Astrocyte (in vitro differentiated cells and primary cell): ENCODE measurements around the gene PPP1R3E. TPM values are rescaled to one million over a fixed set of nuclear protein-coding genes. Genes with fewer than 3 reads are reported as not detected.
"Not testable (repeated sequence)": the region's sequence is repeated elsewhere in the genome, so short reads cannot be mapped to it uniquely, and the experiment has no call there.

Source experiments
- DNase-seq: peaks from one replicate; pipeline ENCODE4 v3.0.0-alpha.2; 2010; ENCODE audit warnings: low read depth
- FAIRE-seq: peaks from 2 replicates; lab custom pipeline; 2011; peaks lifted over from hg19 to GRCh38; lab: Jason Lieb, UNC
- H2AFZ ChIP-seq: 2 replicates; pipeline ENCODE4 v1.6.0; 2012; ENCODE audit warnings: low read depth, low read length, inconsistent platforms
- H3K27ac ChIP-seq: 2 replicates; pipeline ENCODE4 v1.5.1; 2011; ENCODE audit warnings: low read depth, low read length, inconsistent platforms
- H3K27me3 ChIP-seq: 2 replicates; pipeline ENCODE4 v1.6.0; 2011; ENCODE audit warnings: low read length, inconsistent platforms; ENCODE audit not compliant: insufficient read depth
- H3K36me3 ChIP-seq: 2 replicates; pipeline ENCODE4 v1.5.1; 2011; ENCODE audit warnings: low read length, inconsistent platforms; ENCODE audit not compliant: insufficient read depth
- H3K4me1 ChIP-seq: 2 replicates; pipeline ENCODE4 v1.5.1; 2011; ENCODE audit warnings: low read length, inconsistent platforms; ENCODE audit not compliant: insufficient read depth
- H3K4me2 ChIP-seq: 2 replicates; pipeline ENCODE4 v1.6.0; 2012; ENCODE audit warnings: low read length, inconsistent platforms
- H3K4me3 ChIP-seq: 2 replicates; pipeline ENCODE4 v1.5.1; 2011; ENCODE audit warnings: low read depth, mild to moderate bottlenecking, low read length, inconsistent platforms; ENCODE audit not compliant: insufficient read depth
- H3K79me2 ChIP-seq: 2 replicates; pipeline ENCODE4 v1.6.0; 2012; ENCODE audit warnings: mild to moderate bottlenecking, low read length, inconsistent platforms; ENCODE audit not compliant: insufficient read depth
- H3K9ac ChIP-seq: 2 replicates; pipeline ENCODE4 v1.6.0; 2012; ENCODE audit warnings: mild to moderate bottlenecking, low read length, inconsistent platforms
- H3K9me3 ChIP-seq: 2 replicates; pipeline ENCODE4 v1.5.1; 2012; ENCODE audit warnings: low read depth, mild to moderate bottlenecking, low read length, inconsistent platforms; ENCODE audit not compliant: insufficient read depth
- H4K20me1 ChIP-seq: 2 replicates; pipeline ENCODE4 v1.6.0; 2012; ENCODE audit warnings: low read length, inconsistent platforms; ENCODE audit not compliant: insufficient read depth
- H3K27ac Mint-ChIP-seq: one replicate; pipeline ENCODE4 v1.8.0; 2021; ENCODE audit warnings: mild to moderate bottlenecking, mixed read lengths; ENCODE audit not compliant: unreplicated experiment
- H3K27me3 Mint-ChIP-seq: one replicate; pipeline ENCODE4 v1.8.0; 2021; ENCODE audit warnings: low read depth, mixed read lengths; ENCODE audit not compliant: unreplicated experiment
- H3K36me3 Mint-ChIP-seq: one replicate; pipeline ENCODE4 v1.8.0; 2021; ENCODE audit warnings: low read depth, mixed read lengths; ENCODE audit not compliant: unreplicated experiment
- H3K4me1 Mint-ChIP-seq: one replicate; pipeline ENCODE4 v1.8.0; 2021; ENCODE audit warnings: low read depth, mixed read lengths; ENCODE audit not compliant: unreplicated experiment
- H3K4me3 Mint-ChIP-seq: one replicate; pipeline ENCODE4 v1.8.0; 2021; ENCODE audit warnings: mild to moderate bottlenecking, moderate library complexity, mixed read lengths; ENCODE audit not compliant: unreplicated experiment
- H3K9me3 Mint-ChIP-seq: one replicate; pipeline ENCODE4 v1.8.0; 2021; ENCODE audit warnings: mild to moderate bottlenecking, mixed read lengths; ENCODE audit not compliant: unreplicated experiment
- CTCF ChIP-seq: IDR thresholded peaks from 2 replicates; pipeline ENCODE4 v1.5.1; 2011; ENCODE audit warnings: low read depth, mild to moderate bottlenecking, inconsistent platforms, low read length, moderate library complexity; ENCODE audit not compliant: insufficient read depth
- EZH2 ChIP-seq: IDR thresholded peaks from 2 replicates; pipeline ENCODE4 v1.6.1; 2012; ENCODE audit warnings: mild to moderate bottlenecking, low read length, inconsistent platforms; ENCODE audit not compliant: insufficient read depth
- total RNA-seq: library from RNA; stranded (reverse); gene quantifications from 2 replicates; pipeline ENCODE4 v1.2.1, GENCODE V29; 2021

The PPP1R3E gene
- total RNA-seq, 1 donor from 2014 or later: 3.6 TPM

- H3K27ac Mint-ChIP-seq: no peak overlapping the region
- peaks cover 19% of the 10 kb centered on the region for H3K36me3 ChIP-seq
- no peaks in the 10 kb centered on the region for H3K27me3 ChIP-seq
- DNase-seq (peak; percentile 47), FAIRE-seq (no peak)
- peak; percentile 93 for TF ChIP-seq CTCF
- TF ChIP-seq EZH2: no peak
- peaks cover 8% of the 10 kb centered on the region for H3K4me1 Mint-ChIP-seq
- no peak overlapping the region for H3K9ac ChIP-seq
- H3K4me2 ChIP-seq: no peak overlapping the region
- H2AFZ ChIP-seq: no peak overlapping the region
- peaks cover 18% of the 10 kb centered on the region for H3K79me2 ChIP-seq
- H3K4me3 Mint-ChIP-seq: no peak overlapping the region
- H3K27me3 Mint-ChIP-seq: peaks cover 7% of the 10 kb centered on the region
- no peaks in the 10 kb centered on the region for H3K9me3 ChIP-seq
- H3K4me1 ChIP-seq: peaks cover 2% of the 10 kb centered on the region
- peaks cover 6% of the 10 kb centered on the region for H3K36me3 Mint-ChIP-seq
- H3K9me3 Mint-ChIP-seq: no peaks in the 10 kb centered on the region
- H3K27ac ChIP-seq: no peak overlapping the region
- no peak overlapping the region for H3K4me3 ChIP-seq
- peaks cover 27% of the 10 kb centered on the region for H4K20me1 ChIP-seq
Observed at GRCh38 chr14:23327947-23328744, 25.5 kb upstream of the PPP1R3E start.

GRCh38 chr14:23326491-23327332 is 24.1 kb upstream of the PPP1R3E start:
- Mint-ChIP-seq H3K36me3 (peaks cover 6% of the 10 kb centered on the region), H3K9me3 (no peaks in the 10 kb centered on the region), H3K27me3 (peaks cover 7% of the 10 kb centered on the region), H3K4me1 (peaks cover 11% of the 10 kb centered on the region), H3K4me3 (peak overlapping the region; percentile 47), H3K27ac (no peak overlapping the region)
- no peak for TF ChIP-seq EZH2
- peaks cover 7% of the 10 kb centered on the region for H3K4me1 ChIP-seq
- H3K27me3 ChIP-seq: no peaks in the 10 kb centered on the region
- H3K9me3 ChIP-seq: no peaks in the 10 kb centered on the region
- DNase-seq: no peak
- no peak overlapping the region for H3K4me2 ChIP-seq
- no peak overlapping the region for H3K9ac ChIP-seq
- H2AFZ ChIP-seq: no peak overlapping the region
- H3K36me3 ChIP-seq: peaks cover 20% of the 10 kb centered on the region
- peaks cover 40% of the 10 kb centered on the region for H4K20me1 ChIP-seq
- FAIRE-seq: no peak
- H3K79me2 ChIP-seq: peaks cover 33% of the 10 kb centered on the region
- H3K27ac ChIP-seq: no peak overlapping the region
- no peak overlapping the region for H3K4me3 ChIP-seq

GRCh38 chr14:23325746-23326145 is 23.1 kb upstream of the PPP1R3E start:
- not testable (repeated sequence) for H3K27ac Mint-ChIP-seq, DNase-seq, H3K27ac ChIP-seq, H3K4me3 ChIP-seq, H3K9me3 Mint-ChIP-seq, H3K27me3 Mint-ChIP-seq, FAIRE-seq, H3K9me3 ChIP-seq, H3K4me2 ChIP-seq, H3K4me1 ChIP-seq, H3K9ac ChIP-seq, H3K36me3 Mint-ChIP-seq, H3K27me3 ChIP-seq, H2AFZ ChIP-seq
- Histone ChIP-seq H4K20me1 (peaks cover 40% of the 10 kb centered on the region), H3K79me2 (peaks cover 33% of the 10 kb centered on the region), H3K36me3 (peaks cover 20% of the 10 kb centered on the region)
- Mint-ChIP-seq H3K4me3 (peak overlapping the region; percentile 64), H3K4me1 (peaks cover 11% of the 10 kb centered on the region)
